H9 (cell line): ENCODE measurements around the gene BMP7. TPM values are rescaled to one million over a fixed set of nuclear protein-coding genes. Genes with fewer than 3 reads are reported as not detected.

ENCODE experiments used
- DNase-seq: peaks from one replicate; pipeline ENCODE4 v3.0.0-alpha.2; 2017
- H2AFZ ChIP-seq: one replicate; pipeline ENCODE4 v1.6.1; 2013; ENCODE audit warnings: mild to moderate bottlenecking, low read length, control low read depth, moderate library complexity
- H2AK5ac ChIP-seq: 2 replicates; pipeline ENCODE4 v1.6.1; 2013; ENCODE audit warnings: low read length, control low read depth, mixed read lengths; ENCODE audit not compliant: insufficient read length
- H2BK120ac ChIP-seq: one replicate; pipeline ENCODE4 v1.6.1; 2013; ENCODE audit warnings: low read depth, mild to moderate bottlenecking, low read length, control low read depth, inconsistent platforms; ENCODE audit not compliant: poor library complexity, severe bottlenecking
- H2BK12ac ChIP-seq: 2 replicates; pipeline ENCODE4 v1.6.1; 2013; ENCODE audit warnings: low read length, control low read depth, mixed read lengths, low read depth; ENCODE audit not compliant: insufficient read length
- H2BK15ac ChIP-seq: 2 replicates; pipeline ENCODE4 v1.6.1; 2013; ENCODE audit warnings: low read depth, low read length, control low read depth
- H2BK20ac ChIP-seq: one replicate; pipeline ENCODE4 v1.6.1; 2013; ENCODE audit warnings: low read depth, mild to moderate bottlenecking, low read length, control low read depth, inconsistent platforms; ENCODE audit not compliant: poor library complexity, severe bottlenecking
- H2BK5ac ChIP-seq: 2 replicates; pipeline ENCODE4 v1.6.1; 2013; ENCODE audit warnings: low read length, control low read depth, mixed read lengths; ENCODE audit not compliant: insufficient read length
- H3K14ac ChIP-seq: 2 replicates; pipeline ENCODE4 v1.6.1; 2013; ENCODE audit warnings: low read length, control low read depth; ENCODE audit not compliant: insufficient read depth
- H3K18ac ChIP-seq: 2 replicates; pipeline ENCODE4 v1.6.1; 2013; ENCODE audit warnings: low read depth, mild to moderate bottlenecking, mixed read lengths, low read length, control low read depth; ENCODE audit not compliant: insufficient read length
- H3K23ac ChIP-seq: 2 replicates; pipeline ENCODE4 v1.6.1; 2013; ENCODE audit warnings: low read length, control low read depth, mixed read lengths, low read depth; ENCODE audit not compliant: insufficient read length
- H3K23me2 ChIP-seq: 2 replicates; pipeline ENCODE4 v1.6.1; 2013; ENCODE audit warnings: low read depth, mild to moderate bottlenecking, mixed read lengths, low read length, control low read depth; ENCODE audit not compliant: insufficient read length, poor library complexity, severe bottlenecking
- H3K27ac ChIP-seq: 2 replicates; pipeline ENCODE4 v1.5.1; 2013; ENCODE audit warnings: low read length, control low read depth, mixed read lengths, low read depth; ENCODE audit not compliant: insufficient read length
- H3K27me3 ChIP-seq: 2 replicates; pipeline ENCODE4 v1.6.1; 2013; ENCODE audit warnings: low read length, control low read depth, inconsistent platforms; ENCODE audit not compliant: insufficient read depth
- H3K4ac ChIP-seq: 2 replicates; pipeline ENCODE4 v1.6.1; 2013; ENCODE audit warnings: low read depth, mild to moderate bottlenecking, control low read depth, inconsistent platforms, low read length, moderate library complexity
- H3K4me1 ChIP-seq: 2 replicates; pipeline ENCODE4 v1.6.1; 2013; ENCODE audit warnings: low read length, control low read depth, inconsistent platforms; ENCODE audit not compliant: insufficient read depth
- H3K4me2 ChIP-seq: 2 replicates; pipeline ENCODE4 v1.6.1; 2013; ENCODE audit warnings: low read length, control low read depth, mixed read lengths; ENCODE audit not compliant: insufficient read length, insufficient read depth
- H3K56ac ChIP-seq: 2 replicates; pipeline ENCODE4 v1.6.1; 2013; ENCODE audit warnings: low read depth, mild to moderate bottlenecking, mixed read lengths, low read length, control low read depth; ENCODE audit not compliant: insufficient read length
- H3K79me1 ChIP-seq: 2 replicates; pipeline ENCODE4 v1.6.1; 2013; ENCODE audit warnings: low read depth, mild to moderate bottlenecking, moderate library complexity, low read length, control low read depth, inconsistent platforms; ENCODE audit not compliant: insufficient read depth, poor library complexity, severe bottlenecking
- H3K79me2 ChIP-seq: 2 replicates; pipeline ENCODE4 v1.6.1; 2013; ENCODE audit warnings: low read length, control low read depth, inconsistent platforms; ENCODE audit not compliant: insufficient read depth
- H3K9ac ChIP-seq: 2 replicates; pipeline ENCODE4 v1.6.1; 2013; ENCODE audit warnings: low read length, control low read depth, mixed read lengths; ENCODE audit not compliant: insufficient read length; ENCODE audit errors: extremely low read depth
- H3K9me3 ChIP-seq: one replicate; pipeline ENCODE4 v1.6.1; 2013; ENCODE audit warnings: low read depth, low read length, inconsistent platforms; ENCODE audit not compliant: control insufficient read depth
- H3T11ph ChIP-seq: one replicate; pipeline ENCODE4 v1.6.1; 2013; ENCODE audit warnings: mild to moderate bottlenecking, low read length, control low read depth, inconsistent platforms
- H4K20me1 ChIP-seq: one replicate; pipeline ENCODE4 v1.6.1; 2013; ENCODE audit not compliant: control insufficient read depth, insufficient read length, insufficient read depth
- H4K5ac ChIP-seq: 2 replicates; pipeline ENCODE4 v1.6.1; 2013; ENCODE audit warnings: low read depth, mild to moderate bottlenecking, mixed read lengths, low read length, control low read depth; ENCODE audit not compliant: insufficient read length
- H4K8ac ChIP-seq: replicated peaks from 2 replicates; pipeline ENCODE4 v1.6.1; 2013; ENCODE audit warnings: low read length, control low read depth, mixed read lengths, low read depth; ENCODE audit not compliant: insufficient read length
- H4K91ac ChIP-seq: 2 replicates; pipeline ENCODE4 v1.6.1; 2013; ENCODE audit warnings: low read depth, mild to moderate bottlenecking, moderate library complexity, mixed read lengths, low read length, control low read depth; ENCODE audit not compliant: insufficient read length
- H3K27ac Mint-ChIP-seq, 3 experiments: 2 replicates in 2 of 3; 3 replicates in 1 of 3; pipeline ENCODE4 v1.8.0; 2020 to 2021; ENCODE audit warnings: mixed read lengths in 3 of 3, mild to moderate bottlenecking in 1 of 3, moderate library complexity in 1 of 3
- H3K27me3 Mint-ChIP-seq: 2 replicates; pipeline ENCODE4 v1.8.0; 2021; ENCODE audit warnings: low read depth, mild to moderate bottlenecking, moderate library complexity, mixed read lengths
- H3K36me3 Mint-ChIP-seq, 3 experiments: 2 replicates in 2 of 3; 3 replicates in 1 of 3; pipeline ENCODE4 v1.8.0; 2020 to 2021; ENCODE audit warnings: low read depth in 3 of 3, mixed read lengths in 3 of 3; ENCODE audit not compliant: insufficient read depth in 1 of 3
- H3K4me1 Mint-ChIP-seq, 2 experiments: 2 replicates each; pipeline ENCODE4 v1.8.0; 2020; ENCODE audit warnings: mixed read lengths in 2 of 2
- H3K4me3 Mint-ChIP-seq, 2 experiments: 2 replicates in 1 of 2; 3 replicates in 1 of 2; pipeline ENCODE4 v1.8.0; 2020 to 2021; ENCODE audit warnings: mild to moderate bottlenecking in 2 of 2, mixed read lengths in 2 of 2, moderate library complexity in 1 of 2
- H3K9me3 Mint-ChIP-seq, 2 experiments: 2 replicates in 1 of 2; 3 replicates in 1 of 2; pipeline ENCODE4 v1.8.0; 2020; ENCODE audit warnings: mild to moderate bottlenecking in 2 of 2, mixed read lengths in 2 of 2, moderate library complexity in 1 of 2
- CTCF ChIP-seq: fragments of 200-600 bp; sonication (generic); conservative IDR thresholded peaks from 3 replicates; pipeline ENCODE4 v1.8.0; 2021; ENCODE audit warnings: antibody characterized with exemption, mild to moderate bottlenecking
- WGBS: extraction: QIAGEN DNeasy Blood & Tissue Kit; methylation state at CpG from one replicate; pipeline ENCODE4 v1.1.7; 2013; ENCODE audit warnings: missing lambda C conversion rate, low lambda C conversion rate, mixed read lengths; ENCODE audit not compliant: insufficient read length; ENCODE audit errors: extremely low coverage; 5-methylcytosine and 5-hydroxymethylcytosine counted together
- total RNA-seq: library from RNA; stranded (reverse); gene quantifications from 2 replicates; pipeline ENCODE4 v1.2.1, GENCODE V29; 2021

The BMP7 gene
- total RNA-seq, 1 experiment from 2014 or later: 17.7 TPM

- Histone ChIP-seq H3K27ac (no peak overlapping the region), H3T11ph (no peak overlapping the region), H3K14ac (no peak overlapping the region), H2AK5ac (no peak overlapping the region), H3K9me3 (no peaks in the 10 kb centered on the region), H4K8ac (no peak overlapping the region), H2BK20ac (no peak overlapping the region), H3K79me2 (no peaks in the 10 kb centered on the region), H4K5ac (no peak overlapping the region), H3K18ac (no peak overlapping the region), H3K27me3 (peaks cover 14% of the 10 kb centered on the region; the same call in 1 of the 2 replicates), H3K9ac (no peak overlapping the region), H3K56ac (no peak overlapping the region), H3K4me2 (no peak overlapping the region), H3K23ac (no peak overlapping the region), H3K4ac (no peak overlapping the region), H2BK12ac (no peak overlapping the region), H4K91ac (no peak overlapping the region), H2BK120ac (no peak overlapping the region), H2BK15ac (no peak overlapping the region), H4K20me1 (no peaks in the 10 kb centered on the region), H3K23me2 (no peaks in the 10 kb centered on the region), H2AFZ (no peak overlapping the region), H2BK5ac (no peak overlapping the region), H3K4me1 (peaks cover 23% of the 10 kb centered on the region), H3K79me1 (no peaks in the 10 kb centered on the region)
- Mint-ChIP-seq H3K9me3 (no peaks in the 10 kb centered on the region), H3K27me3 (peaks cover 17% of the 10 kb centered on the region), H3K4me1 (peaks cover 73 to 79% of the 10 kb centered on the region in 2 experiments), H3K4me3 (0 out of 5 replicates have a peak overlapping the region, but pooled peaks of 1 of the 2 experiments have one; percentile 40), H3K36me3 (no peaks in the 10 kb centered on the region; a peak in 1 of 7 replicates), H3K27ac (no peak overlapping the region; a peak in 1 of 7 replicates)
- DNase-seq: no peak
- no peak for TF ChIP-seq CTCF
- WGBS: no CpG with 5 or more reads among the region's 21 CpGs
These were observed 7.1 kb downstream of the BMP7 start for GRCh38 chr20:57259121-57259937.
